IMR-90 (cell line): Measurements from ENCODE around the gene MAP2K5.

Experiments
- MAZ ChIP-seq: IDR thresholded peaks from 2 replicates; pipeline ENCODE4 v1.6.1; 2012; ENCODE audit warnings: low read depth, mild to moderate bottlenecking, low read length, improper control_type of control experiment, moderate library complexity, borderline replicate concordance
- MXI1 ChIP-seq: IDR thresholded peaks from 2 replicates; pipeline ENCODE4 v1.6.1; 2012; ENCODE audit warnings: low read depth, mild to moderate bottlenecking, low read length, moderate library complexity, borderline replicate concordance
- POLR2A ChIP-seq: IDR thresholded peaks from 2 replicates; pipeline ENCODE4 v1.6.1; 2012; ENCODE audit warnings: mild to moderate bottlenecking, low read depth, low read length
- RAD21 ChIP-seq: IDR thresholded peaks from 2 replicates; pipeline ENCODE4 v1.6.1; 2012; ENCODE audit warnings: low read length, improper control_type of control experiment
- RFX5 ChIP-seq: IDR thresholded peaks from 2 replicates; pipeline ENCODE4 v1.8.0; 2012; ENCODE audit warnings: low read depth, mild to moderate bottlenecking, low read length, moderate library complexity
- TF ChIP-seq, protein P1 (sequence below): conservative IDR thresholded peaks from 2 replicates; pipeline ENCODE4 v1.5.1; 2012; ENCODE audit warnings: mild to moderate bottlenecking, low read depth, low read length, improper control_type of control experiment

DNA sequence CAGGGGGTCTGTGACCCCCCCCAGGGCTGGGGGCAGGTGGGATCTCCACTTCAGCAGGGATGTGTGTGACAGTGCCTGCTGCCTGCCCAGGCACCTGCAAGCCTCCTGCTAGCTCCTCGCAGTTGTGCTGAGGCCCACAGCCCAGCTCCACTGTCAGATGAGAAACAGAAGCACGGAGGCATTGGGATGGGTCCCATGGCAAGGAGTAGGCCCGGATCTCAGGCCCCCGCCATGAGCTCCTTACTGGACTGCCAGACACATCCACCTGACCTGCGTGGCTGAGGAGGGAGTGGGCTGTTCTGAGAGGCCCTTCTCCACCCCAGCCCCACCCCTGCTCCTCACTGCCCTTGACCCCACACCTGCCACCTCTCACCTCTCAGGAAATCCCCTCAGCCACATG is 264.6 kb downstream of the MAP2K5 start:
- TF ChIP-seq, protein P1, sequence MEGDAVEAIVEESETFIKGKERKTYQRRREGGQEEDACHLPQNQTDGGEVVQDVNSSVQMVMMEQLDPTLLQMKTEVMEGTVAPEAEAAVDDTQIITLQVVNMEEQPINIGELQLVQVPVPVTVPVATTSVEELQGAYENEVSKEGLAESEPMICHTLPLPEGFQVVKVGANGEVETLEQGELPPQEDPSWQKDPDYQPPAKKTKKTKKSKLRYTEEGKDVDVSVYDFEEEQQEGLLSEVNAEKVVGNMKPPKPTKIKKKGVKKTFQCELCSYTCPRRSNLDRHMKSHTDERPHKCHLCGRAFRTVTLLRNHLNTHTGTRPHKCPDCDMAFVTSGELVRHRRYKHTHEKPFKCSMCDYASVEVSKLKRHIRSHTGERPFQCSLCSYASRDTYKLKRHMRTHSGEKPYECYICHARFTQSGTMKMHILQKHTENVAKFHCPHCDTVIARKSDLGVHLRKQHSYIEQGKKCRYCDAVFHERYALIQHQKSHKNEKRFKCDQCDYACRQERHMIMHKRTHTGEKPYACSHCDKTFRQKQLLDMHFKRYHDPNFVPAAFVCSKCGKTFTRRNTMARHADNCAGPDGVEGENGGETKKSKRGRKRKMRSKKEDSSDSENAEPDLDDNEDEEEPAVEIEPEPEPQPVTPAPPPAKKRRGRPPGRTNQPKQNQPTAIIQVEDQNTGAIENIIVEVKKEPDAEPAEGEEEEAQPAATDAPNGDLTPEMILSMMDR = no peak
- no peak for TF ChIP-seq MXI1
- no peak for TF ChIP-seq RAD21
- no peak for TF ChIP-seq MAZ
- no peak for TF ChIP-seq POLR2A
- TF ChIP-seq RFX5 = no peak
